GM21447 (cell line): Measurements from ENCODE around the gene ANKRD45.
"Not testable (repeated sequence)": the region's sequence is repeated elsewhere in the genome, so short reads cannot be mapped to it uniquely, and the experiment has no call there.

Source experiments
- ATAC-seq: cut with Tn5 transposase; IDR thresholded peaks from one replicate; pipeline ENCODE4 v1.9.1; 2021; ENCODE audit not compliant: unreplicated experiment

ANKRD45 gene

DNA sequence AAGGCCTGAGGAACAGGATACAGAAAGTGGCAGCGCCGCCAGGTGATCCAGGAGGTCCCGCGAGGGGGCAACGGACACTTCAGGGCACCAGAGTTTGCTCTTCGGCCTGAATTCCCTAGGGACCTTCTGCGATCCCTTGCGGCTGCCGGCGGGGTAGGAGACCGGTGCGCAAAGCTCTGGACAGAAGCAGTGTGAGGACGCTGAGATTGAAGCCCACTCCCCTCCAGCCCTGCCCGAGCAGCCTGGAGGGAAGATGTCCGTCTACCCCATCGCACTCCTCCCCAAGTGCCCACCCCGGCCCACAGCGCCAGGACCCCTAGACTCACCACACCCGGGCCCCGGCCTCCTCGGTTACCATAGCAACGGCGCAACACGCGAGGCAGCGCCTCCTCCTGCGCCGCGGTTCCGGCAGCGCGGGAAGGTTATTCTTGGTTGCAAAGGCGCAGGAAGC, at the start of gene ANKRD45:
Gene ANKRD45 (minus strand): TSS at position 361 of the 451 bp plus-strand sequence. CDS start 10,433 bp downstream, outside the sequence.
- no peak for ATAC-seq

- no peak for ATAC-seq
Measured at GRCh38 chr1:173717238-173717637, 47.6 kb upstream of the ANKRD45 start.

GRCh38 chr1:173715538-173715844, 45.8 kb upstream of the ANKRD45 start:
- ATAC-seq, result no peak

GRCh38 chr1:173714759-173715537, 45.3 kb upstream of the ANKRD45 start, which contains the start of gene KLHL20:
Gene KLHL20, plus strand, starts transcription at chr1:173714981. Its CDS starts 1,063 bp downstream, at chr1:173716044.
- peak; percentile 92 for ATAC-seq

DNA sequence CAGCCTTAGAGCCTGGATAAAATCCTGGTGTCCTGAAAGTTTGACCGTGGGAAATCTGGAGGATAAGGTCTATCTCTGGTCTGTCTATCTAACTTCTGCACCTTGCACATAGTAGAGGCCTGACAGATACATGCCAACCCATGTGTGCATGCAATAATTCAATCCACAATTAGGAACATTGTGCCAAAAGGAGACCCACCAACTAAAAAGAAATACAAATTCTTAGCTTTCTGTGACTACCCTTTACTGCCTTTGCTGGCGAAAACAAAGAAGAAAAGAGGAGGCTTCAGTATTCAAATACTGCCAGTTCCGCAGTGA, 44.7 kb upstream of the ANKRD45 start:
- ATAC-seq, result no peak

DNA sequence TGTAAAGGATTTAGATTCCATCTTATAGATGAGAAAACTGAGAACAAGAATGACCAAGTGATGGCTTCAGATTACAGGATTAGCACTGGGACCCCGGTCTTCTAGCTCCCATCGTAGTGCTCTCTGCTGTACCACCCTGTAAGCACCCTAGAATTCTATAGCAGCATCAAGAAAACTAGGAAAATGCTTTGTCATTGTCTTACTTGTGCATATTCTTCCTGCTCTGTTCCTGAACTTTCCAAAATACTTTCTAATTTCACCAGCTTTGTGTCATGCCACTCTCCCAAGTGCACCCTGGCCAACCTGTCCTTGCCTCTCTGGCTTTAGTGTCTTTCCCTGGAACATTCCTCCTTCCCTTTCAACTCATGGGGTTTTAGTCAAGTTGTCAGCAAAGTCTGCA, 39.1 kb upstream of the ANKRD45 start:
- ATAC-seq, result no peak

DNA sequence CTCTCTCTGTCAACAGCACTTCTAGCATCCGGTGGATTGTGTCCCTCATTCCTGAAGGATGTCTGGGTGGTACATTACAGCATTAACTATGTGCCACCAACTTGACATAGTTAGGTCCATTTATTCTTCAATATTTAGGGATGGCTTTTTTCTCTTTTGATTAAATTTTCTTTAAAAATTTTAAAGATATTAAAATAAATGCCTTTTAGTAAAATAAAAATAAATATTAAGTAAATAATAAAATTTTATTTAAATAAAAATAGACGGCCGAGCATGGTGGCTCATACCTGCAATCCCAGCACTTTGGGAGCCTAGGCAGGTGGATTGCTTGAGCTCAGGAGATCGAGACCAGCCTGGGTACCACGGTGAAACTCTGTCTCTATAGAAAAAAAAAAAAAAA, 35.5 kb upstream of the ANKRD45 start:
- ATAC-seq, result no peak

DNA sequence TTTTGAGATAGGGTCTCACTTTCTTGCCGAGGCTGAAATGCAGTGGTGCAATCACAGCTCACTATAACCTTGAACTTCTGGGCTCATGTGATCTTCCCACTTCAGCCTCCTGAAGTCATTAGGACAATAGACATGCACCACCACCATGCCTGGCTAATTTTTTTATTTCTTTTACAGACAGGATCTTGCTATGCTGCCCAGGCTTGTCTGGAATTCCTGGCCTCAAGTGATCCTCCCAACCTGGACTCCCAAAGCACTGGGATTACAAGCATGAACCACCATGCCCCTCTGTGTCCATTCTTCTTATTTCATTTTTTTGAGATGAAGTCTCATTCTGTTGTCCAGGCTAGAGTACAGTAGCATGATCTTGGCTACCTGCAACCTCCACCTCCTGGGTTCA, 33.1 kb upstream of the ANKRD45 start:
- ATAC-seq, result no peak

DNA sequence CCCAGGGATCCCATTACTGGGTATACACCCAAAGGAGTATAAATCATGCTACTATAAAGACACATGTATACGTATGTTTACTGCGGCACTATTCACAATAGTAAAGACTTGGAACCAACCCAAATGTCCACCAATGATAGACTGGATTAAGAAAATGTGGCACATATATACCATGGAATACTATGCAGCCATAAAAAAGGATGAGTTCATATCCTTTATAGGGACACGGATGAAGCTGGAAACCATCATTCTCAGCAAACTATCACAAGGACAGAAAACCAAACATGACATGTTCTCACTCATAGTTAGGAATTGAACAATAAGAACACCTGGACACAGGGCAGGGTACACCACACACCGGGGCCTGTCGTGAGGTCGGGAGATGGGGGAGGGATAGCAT, 31.6 kb upstream of the ANKRD45 start:
- ATAC-seq, result not testable (repeated sequence)

GRCh38 chr1:173693238-173693637, 23.6 kb upstream of the ANKRD45 start:
- no peak for ATAC-seq

GRCh38 chr1:173688300-173688699, 18.6 kb upstream of the ANKRD45 start:
- no peak for ATAC-seq

- not testable (repeated sequence) for ATAC-seq
Measured at GRCh38 chr1:173685121-173685520, 15.5 kb upstream of the ANKRD45 start.

- not testable (repeated sequence) for ATAC-seq
Measured at GRCh38 chr1:173683838-173684237, 14.2 kb upstream of the ANKRD45 start.

GRCh38 chr1:173682184-173682583, 12.5 kb upstream of the ANKRD45 start:
- no peak for ATAC-seq

GRCh38 chr1:173680152-173680551, 10.5 kb upstream of the ANKRD45 start:
- not testable (repeated sequence) for ATAC-seq

DNA sequence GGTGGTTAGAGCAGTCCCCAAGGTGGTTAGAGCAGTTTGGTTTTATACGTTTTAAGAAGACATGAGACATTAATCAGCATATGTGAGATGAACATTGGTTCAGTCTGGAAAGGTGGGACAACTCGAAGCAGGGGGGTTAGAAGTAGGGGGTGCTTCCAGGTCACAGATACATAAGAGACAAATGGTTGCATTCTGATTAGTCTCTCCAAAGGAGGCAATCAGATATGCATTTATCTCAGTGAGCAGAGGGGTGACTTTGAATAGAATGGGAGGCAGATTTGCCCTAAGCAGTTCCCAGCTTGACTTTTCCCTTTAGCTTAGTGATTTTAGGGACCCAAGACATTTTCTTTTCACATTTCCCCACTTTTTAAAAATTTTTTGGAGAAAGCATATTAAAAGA, 4.8 kb upstream of the ANKRD45 start:
- ATAC-seq, result not testable (repeated sequence)

GRCh38 chr1:173666646-173667045, 3.0 kb downstream of the ANKRD45 start:
- no peak for ATAC-seq

- no peak for ATAC-seq
Measured at GRCh38 chr1:173663159-173663558, 6.5 kb downstream of the ANKRD45 start.

DNA sequence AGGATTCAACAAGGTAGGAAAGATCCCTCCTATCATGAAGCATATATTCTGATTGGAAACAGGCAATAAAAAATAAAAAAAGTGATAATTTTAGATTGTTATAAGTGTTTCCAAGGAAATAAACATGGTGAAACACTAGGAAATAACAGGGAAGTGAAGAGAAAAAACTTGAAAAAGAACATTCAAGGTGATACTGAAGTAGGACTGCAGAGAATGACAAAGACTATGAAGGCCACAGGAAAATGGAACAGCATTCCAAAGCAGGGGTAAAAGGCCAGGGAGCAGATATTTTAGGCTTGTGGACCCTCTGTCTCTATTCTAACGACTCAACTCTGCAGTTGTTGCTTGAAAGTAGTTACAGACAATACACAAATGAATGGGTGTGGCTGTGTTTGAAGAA, 7.9 kb downstream of the ANKRD45 start:
- ATAC-seq, result no peak

DNA sequence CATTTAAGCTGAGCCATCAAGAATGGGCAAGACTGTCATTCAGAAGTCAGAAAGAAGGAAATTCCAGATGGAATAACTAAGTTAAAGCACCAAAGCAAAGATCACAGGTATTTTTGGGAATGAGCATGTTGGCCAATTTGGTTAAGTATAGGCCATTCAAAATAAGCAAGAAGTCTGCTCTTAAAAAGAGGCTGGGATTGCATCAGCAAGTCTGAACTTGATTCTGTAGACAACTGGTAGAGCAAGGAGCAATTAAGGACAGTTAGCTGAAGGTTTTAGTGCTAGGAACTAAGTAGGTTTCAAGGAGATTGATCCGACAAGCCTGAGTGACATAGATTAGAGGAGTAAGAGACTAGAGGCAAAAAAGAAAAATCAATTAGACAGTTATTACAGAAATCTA, 8.4 kb downstream of the ANKRD45 start:
- no peak for ATAC-seq

- no peak for ATAC-seq
Measured at GRCh38 chr1:173660306-173660705, 9.3 kb downstream of the ANKRD45 start.

DNA sequence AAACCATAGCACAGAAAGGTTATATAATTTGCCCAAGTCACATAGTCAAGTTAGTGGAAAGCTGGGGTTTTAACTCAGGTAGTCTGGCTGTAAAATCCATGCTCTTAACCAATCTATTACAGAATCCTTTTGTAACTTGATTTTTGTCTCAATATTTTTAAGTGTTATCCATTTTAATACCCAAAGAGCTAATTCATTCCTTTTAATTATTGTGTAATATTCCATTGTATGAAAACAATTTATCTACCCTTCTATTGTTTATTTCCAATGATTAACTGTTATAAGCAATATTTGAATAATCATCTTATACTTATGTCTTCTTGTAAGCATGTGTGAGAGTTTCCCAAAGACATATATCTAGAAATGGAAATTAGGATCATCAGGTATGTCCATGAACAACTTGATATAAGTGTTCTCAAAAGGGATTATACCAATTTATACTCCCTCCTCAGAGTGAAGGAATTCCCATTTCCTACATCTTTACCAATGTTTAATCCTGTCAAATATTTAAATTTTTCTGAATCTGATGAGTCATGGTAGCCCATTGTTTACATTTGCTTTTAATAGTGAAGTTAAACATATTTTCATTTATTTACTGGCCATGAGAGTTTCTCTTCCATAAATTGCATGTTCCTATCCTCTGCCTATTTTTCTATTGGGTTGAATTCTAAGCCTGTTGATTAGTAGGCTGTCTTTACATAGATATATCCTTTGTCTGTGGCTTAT, 20.6 kb downstream of the ANKRD45 start:
- ATAC-seq, result no peak
